Measurements from ENCODE around the gene HNF4A.
A peak's percentile ranks its signal among the peaks of the same experiment; 100 is the strongest.

HNF4A gene

DNA sequence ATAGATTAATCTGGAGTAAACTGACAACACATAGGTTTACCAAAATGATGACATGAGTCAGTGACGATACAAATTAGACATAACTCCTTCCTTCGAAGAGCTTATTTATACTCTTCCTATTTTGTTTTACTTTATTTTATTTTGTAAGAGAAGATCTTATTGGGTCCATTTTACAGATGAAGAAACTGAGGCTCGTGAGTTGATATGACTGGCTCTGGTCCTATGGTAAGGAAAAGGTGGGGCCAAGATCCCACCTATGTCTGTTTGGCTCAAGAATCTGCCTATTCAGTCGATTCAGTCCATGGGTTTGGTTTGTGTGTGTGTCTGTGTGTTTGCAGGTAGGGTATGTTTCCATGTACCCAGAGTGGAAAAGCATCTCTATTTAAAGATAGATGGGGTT is 27.1 kb upstream of the HNF4A start:
- ATAC-seq (ENCODE audit: low read depth) (no peak), DNase-seq (ENCODE audit: low spot score) (no peak)
- H3K9me3 ChIP-seq (ENCODE audit: severe bottlenecking), result no peaks in the 10 kb centered on the region
- no peaks in the 10 kb centered on the region for H3K36me3 ChIP-seq (ENCODE audit: low read depth)
- H3K4me1 ChIP-seq (ENCODE audit: insufficient read depth, poor library complexity, severe bottlenecking), result peaks cover 4% of the 10 kb centered on the region
- no peak overlapping the region for H3K4me3 ChIP-seq (ENCODE audit: severe bottlenecking)
- no peak overlapping the region for H3K27ac ChIP-seq (ENCODE audit: poor library complexity, severe bottlenecking)
- no peaks in the 10 kb centered on the region for H3K27me3 ChIP-seq (ENCODE audit: insufficient read depth, poor library complexity, severe bottlenecking)
- TF ChIP-seq CTCF (IDR thresholded peaks at IDR 0.05; ENCODE audit: poor library complexity, severe bottlenecking), result no peak

DNA sequence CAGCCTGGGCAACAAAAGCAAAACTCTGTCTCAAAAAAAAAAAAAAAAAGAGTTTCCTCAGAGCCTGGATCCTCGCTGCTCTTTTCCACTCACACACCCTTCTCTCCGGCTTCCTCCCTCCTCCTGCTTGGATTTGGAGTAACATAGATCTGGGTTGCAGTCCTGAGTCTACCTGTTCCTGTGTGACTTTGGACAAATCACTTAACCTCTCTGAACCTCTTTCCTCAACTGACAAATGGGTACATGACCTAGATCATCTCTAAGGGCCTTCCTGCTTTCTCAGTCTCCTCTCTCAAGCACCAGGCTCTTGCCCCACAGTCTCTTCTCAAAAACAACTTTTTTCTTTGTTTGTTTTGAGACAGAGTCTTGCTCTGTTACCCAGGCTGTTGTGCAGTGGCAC is 24.3 kb upstream of the HNF4A start:
- no peak for TF ChIP-seq CTCF (IDR thresholded peaks at IDR 0.05; ENCODE audit: poor library complexity, severe bottlenecking)
- H3K27ac ChIP-seq (ENCODE audit: poor library complexity, severe bottlenecking), result no peak overlapping the region
- no peaks in the 10 kb centered on the region for H3K9me3 ChIP-seq (ENCODE audit: severe bottlenecking)
- H3K36me3 ChIP-seq (ENCODE audit: low read depth), result no peaks in the 10 kb centered on the region
- H3K27me3 ChIP-seq (ENCODE audit: insufficient read depth, poor library complexity, severe bottlenecking), result no peaks in the 10 kb centered on the region
- DNase-seq (ENCODE audit: low spot score) (no peak), ATAC-seq (ENCODE audit: low read depth) (no peak)
- no peak overlapping the region for H3K4me3 ChIP-seq (ENCODE audit: severe bottlenecking)
- peaks cover 4% of the 10 kb centered on the region for H3K4me1 ChIP-seq (ENCODE audit: insufficient read depth, poor library complexity, severe bottlenecking)

DNA sequence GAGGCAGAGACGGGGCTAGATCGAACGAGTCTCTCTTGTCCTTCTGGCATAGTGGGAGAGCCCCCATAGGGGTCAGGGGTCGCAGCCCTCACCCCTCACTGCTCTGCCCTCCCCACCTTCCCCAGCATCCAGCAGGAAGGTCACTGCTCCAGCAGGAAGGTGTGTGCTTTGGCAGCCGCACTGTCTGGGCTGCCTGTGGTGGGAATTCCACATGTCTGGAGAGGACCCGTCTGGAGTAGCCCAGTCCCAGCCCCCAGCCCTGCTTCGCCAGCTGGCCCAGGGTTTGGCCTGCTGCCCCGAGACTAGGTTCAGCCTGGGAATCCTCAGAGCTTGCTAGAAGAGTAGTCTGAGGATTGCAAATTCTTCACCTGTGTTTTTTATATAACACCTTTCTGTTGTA is 21.2 kb upstream of the HNF4A start:
- no peak overlapping the region for H3K27ac ChIP-seq (ENCODE audit: poor library complexity, severe bottlenecking)
- H3K27me3 ChIP-seq (ENCODE audit: insufficient read depth, poor library complexity, severe bottlenecking), result no peaks in the 10 kb centered on the region
- TF ChIP-seq CTCF (IDR thresholded peaks at IDR 0.05; ENCODE audit: poor library complexity, severe bottlenecking), result no peak
- no peaks in the 10 kb centered on the region for H3K9me3 ChIP-seq (ENCODE audit: severe bottlenecking)
- no peaks in the 10 kb centered on the region for H3K36me3 ChIP-seq (ENCODE audit: low read depth)
- no peak for DNase-seq (ENCODE audit: low spot score)
- peaks cover 4% of the 10 kb centered on the region for H3K4me1 ChIP-seq (ENCODE audit: insufficient read depth, poor library complexity, severe bottlenecking)
- no peak overlapping the region for H3K4me3 ChIP-seq (ENCODE audit: severe bottlenecking)
- 0 out of 3 replicates have a peak, but pooled peaks have one; percentile 24 for ATAC-seq (ENCODE audit: low read depth)

DNA sequence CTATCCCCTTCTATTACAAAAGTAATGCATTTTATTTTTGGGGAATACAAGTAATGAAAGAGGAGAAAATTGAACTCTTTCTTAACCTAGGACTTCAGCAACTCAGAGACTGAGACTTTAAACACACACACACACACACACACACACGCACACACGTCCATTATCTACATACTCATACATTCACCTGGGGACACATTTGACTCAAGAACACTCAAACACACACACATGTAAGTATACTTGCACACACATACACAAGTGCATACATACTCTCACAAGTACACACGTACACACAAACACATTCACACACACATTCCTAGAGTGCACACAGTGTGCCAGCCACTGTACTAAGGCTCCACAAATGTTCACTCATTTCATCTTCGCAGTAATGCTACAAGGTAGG is 20.8 kb upstream of the HNF4A start:
- Histone ChIP-seq H3K27ac (ENCODE audit: poor library complexity, severe bottlenecking) (no peak overlapping the region), H3K9me3 (ENCODE audit: severe bottlenecking) (no peaks in the 10 kb centered on the region), H3K4me1 (ENCODE audit: insufficient read depth, poor library complexity, severe bottlenecking) (peaks cover 4% of the 10 kb centered on the region), H3K27me3 (ENCODE audit: insufficient read depth, poor library complexity, severe bottlenecking) (no peaks in the 10 kb centered on the region), H3K36me3 (ENCODE audit: low read depth) (no peaks in the 10 kb centered on the region), H3K4me3 (ENCODE audit: severe bottlenecking) (no peak overlapping the region)
- DNase-seq (ENCODE audit: low spot score) (no peak), ATAC-seq (ENCODE audit: low read depth) (no peak)
- TF ChIP-seq CTCF (IDR thresholded peaks at IDR 0.05; ENCODE audit: poor library complexity, severe bottlenecking), result no peak

DNA sequence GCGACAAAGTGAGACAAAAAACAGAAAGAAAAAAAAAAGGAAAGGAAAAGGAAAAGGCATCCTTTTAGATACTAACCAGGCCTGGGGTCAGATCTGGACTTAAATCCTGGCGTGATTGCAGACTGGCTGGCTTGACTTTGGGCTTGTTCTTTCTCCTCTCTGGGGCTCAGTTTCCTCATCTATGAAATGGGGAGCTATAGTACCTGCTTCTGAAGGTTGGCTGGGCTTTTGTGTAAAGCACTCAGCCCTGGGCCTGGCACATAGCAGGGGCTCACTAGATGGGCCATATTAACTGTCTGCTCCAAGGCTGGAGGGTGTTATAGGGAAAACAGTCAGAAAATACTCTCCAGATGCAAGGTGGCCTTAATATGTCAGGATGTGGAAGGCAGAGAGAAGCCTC is 19.8 kb upstream of the HNF4A start:
- DNase-seq (ENCODE audit: low spot score) (no peak), ATAC-seq (ENCODE audit: low read depth) (no peak)
- TF ChIP-seq CTCF (IDR thresholded peaks at IDR 0.05; ENCODE audit: poor library complexity, severe bottlenecking), result no peak

More for the DNA sequence above, 19.8 kb upstream of the HNF4A start:
- Histone ChIP-seq H3K9me3 (ENCODE audit: severe bottlenecking) (no peaks in the 10 kb centered on the region), H3K36me3 (ENCODE audit: low read depth) (no peaks in the 10 kb centered on the region), H3K27me3 (ENCODE audit: insufficient read depth, poor library complexity, severe bottlenecking) (no peaks in the 10 kb centered on the region), H3K4me1 (ENCODE audit: insufficient read depth, poor library complexity, severe bottlenecking) (peaks cover 3% of the 10 kb centered on the region), H3K27ac (ENCODE audit: poor library complexity, severe bottlenecking) (no peak overlapping the region), H3K4me3 (ENCODE audit: severe bottlenecking) (no peak overlapping the region)
